Measurements from ENCODE around the gene KIAA0930. TPM values are rescaled to one million over a fixed set of nuclear protein-coding genes. Genes with fewer than 3 reads are reported as not detected.
"Not testable (repeated sequence)": the region's sequence is repeated elsewhere in the genome, so short reads cannot be mapped to it uniquely, and the experiment has no call there.

Gene KIAA0930
- total RNA-seq, 1 donor from 2014 or later, result 107 TPM

- Mint-ChIP-seq H3K9me3 (ENCODE audit: unreplicated experiment) (no peaks in the 10 kb centered on the region), H3K36me3 (ENCODE audit: low read depth, unreplicated experiment) (peaks cover 18% of the 10 kb centered on the region), H3K4me3 (ENCODE audit: unreplicated experiment) (no peak overlapping the region), H3K4me1 (ENCODE audit: low read depth, unreplicated experiment) (no peaks in the 10 kb centered on the region), H3K27me3 (ENCODE audit: low read depth, unreplicated experiment) (no peaks in the 10 kb centered on the region), H3K27ac (ENCODE audit: unreplicated experiment) (no peak overlapping the region)
- H3K27ac ChIP-seq (ENCODE audit: low read depth, low read length), result no peak overlapping the region
- TF ChIP-seq CTCF (IDR thresholded peaks at IDR 0.05; ENCODE audit: insufficient read depth, low read depth, low read length), result no peak
- no peak for TF ChIP-seq EZH2 (IDR thresholded peaks at IDR 0.05; ENCODE audit: insufficient read depth, low read length)
- H3K36me3 ChIP-seq (ENCODE audit: insufficient read depth, low read length), result peaks cover 2% of the 10 kb centered on the region
- DNase-seq (ENCODE audit: low read depth), result no peak
- FAIRE-seq, result no peak
- no peaks in the 10 kb centered on the region for H3K9me3 ChIP-seq (ENCODE audit: insufficient read depth, low read depth, low read length)
- no peaks in the 10 kb centered on the region for H3K4me1 ChIP-seq (ENCODE audit: insufficient read depth, low read length)
- no peak overlapping the region for H3K9ac ChIP-seq (ENCODE audit: low read length)
- H4K20me1 ChIP-seq (ENCODE audit: insufficient read depth, low read length), result peaks cover 22% of the 10 kb centered on the region
- no peaks in the 10 kb centered on the region for H3K79me2 ChIP-seq (ENCODE audit: insufficient read depth, low read length)
- H2AFZ ChIP-seq (ENCODE audit: low read depth, low read length), result no peak overlapping the region
- no peak overlapping the region for H3K4me2 ChIP-seq (ENCODE audit: low read length)
- H3K27me3 ChIP-seq (ENCODE audit: insufficient read depth, low read length), result no peaks in the 10 kb centered on the region
- no peak overlapping the region for H3K4me3 ChIP-seq (ENCODE audit: insufficient read depth, low read depth, low read length)
These were observed 48.0 kb downstream of the KIAA0930 start for GRCh38 chr22:45192701-45193187.

GRCh38 chr22:45191746-45192145 is 48.9 kb downstream of the KIAA0930 start:
- H3K4me2 ChIP-seq (ENCODE audit: low read length); H3K27me3 Mint-ChIP-seq (ENCODE audit: low read depth, unreplicated experiment); H3K9me3 Mint-ChIP-seq (ENCODE audit: unreplicated experiment); H3K4me1 ChIP-seq (ENCODE audit: insufficient read depth, low read length); H3K36me3 ChIP-seq (ENCODE audit: insufficient read depth, low read length); H3K9ac ChIP-seq (ENCODE audit: low read length); H3K4me3 ChIP-seq (ENCODE audit: insufficient read depth, low read depth, low read length); H3K4me1 Mint-ChIP-seq (ENCODE audit: low read depth, unreplicated experiment); H3K27ac Mint-ChIP-seq (ENCODE audit: unreplicated experiment); H3K27ac ChIP-seq (ENCODE audit: low read depth, low read length); H3K9me3 ChIP-seq (ENCODE audit: insufficient read depth, low read depth, low read length); H3K4me3 Mint-ChIP-seq (ENCODE audit: unreplicated experiment); H3K79me2 ChIP-seq (ENCODE audit: insufficient read depth, low read length); FAIRE-seq; H3K27me3 ChIP-seq (ENCODE audit: insufficient read depth, low read length); H2AFZ ChIP-seq (ENCODE audit: low read depth, low read length); DNase-seq (ENCODE audit: low read depth): not testable (repeated sequence)
- peaks cover 22% of the 10 kb centered on the region for H4K20me1 ChIP-seq (ENCODE audit: insufficient read depth, low read length)
- H3K36me3 Mint-ChIP-seq (ENCODE audit: low read depth, unreplicated experiment), result peaks cover 18% of the 10 kb centered on the region

- H3K4me1 Mint-ChIP-seq (ENCODE audit: low read depth, unreplicated experiment), result no peaks in the 10 kb centered on the region
- peaks cover 22% of the 10 kb centered on the region for H4K20me1 ChIP-seq (ENCODE audit: insufficient read depth, low read length)
- H3K4me3 Mint-ChIP-seq (ENCODE audit: unreplicated experiment), result no peak overlapping the region
- peaks cover 7% of the 10 kb centered on the region for H3K36me3 ChIP-seq (ENCODE audit: insufficient read depth, low read length)
- no peaks in the 10 kb centered on the region for H3K27me3 Mint-ChIP-seq (ENCODE audit: low read depth, unreplicated experiment)
- peaks cover 3% of the 10 kb centered on the region for H3K79me2 ChIP-seq (ENCODE audit: insufficient read depth, low read length)
- no peak overlapping the region for H3K27ac Mint-ChIP-seq (ENCODE audit: unreplicated experiment)
- H3K4me1 ChIP-seq (ENCODE audit: insufficient read depth, low read length), result no peaks in the 10 kb centered on the region
- no peak overlapping the region for H3K27ac ChIP-seq (ENCODE audit: low read depth, low read length)
- FAIRE-seq, result no peak
- H2AFZ ChIP-seq (ENCODE audit: low read depth, low read length), result no peak overlapping the region
- H3K4me3 ChIP-seq (ENCODE audit: insufficient read depth, low read depth, low read length), result no peak overlapping the region
- TF ChIP-seq EZH2 (IDR thresholded peaks at IDR 0.05; ENCODE audit: insufficient read depth, low read length), result no peak
- TF ChIP-seq CTCF (IDR thresholded peaks at IDR 0.05; ENCODE audit: insufficient read depth, low read depth, low read length), result no peak
- DNase-seq (ENCODE audit: low read depth), result no peak
- no peaks in the 10 kb centered on the region for H3K27me3 ChIP-seq (ENCODE audit: insufficient read depth, low read length)
- no peak overlapping the region for H3K4me2 ChIP-seq (ENCODE audit: low read length)
- no peaks in the 10 kb centered on the region for H3K9me3 Mint-ChIP-seq (ENCODE audit: unreplicated experiment)
- no peak overlapping the region for H3K9ac ChIP-seq (ENCODE audit: low read length)
- no peaks in the 10 kb centered on the region for H3K9me3 ChIP-seq (ENCODE audit: insufficient read depth, low read depth, low read length)
- H3K36me3 Mint-ChIP-seq (ENCODE audit: low read depth, unreplicated experiment), result peaks cover 18% of the 10 kb centered on the region
These were observed 50.4 kb downstream of the KIAA0930 start for GRCh38 chr22:45190202-45190872.

Measured in astrocyte (in vitro differentiated cells and primary cell).